Fibroblast of skin of right quadriceps (primary cell): Measurements from ENCODE around the gene TCEAL9.
A peak's percentile ranks its signal among the peaks of the same experiment; 100 is the strongest.
"Not testable (repeated sequence)": the region's sequence is repeated elsewhere in the genome, so short reads cannot be mapped to it uniquely, and the experiment has no call there.

Experiments used
- DNase-seq: peaks from one replicate; pipeline ENCODE4 v3.0.0-alpha.2; 2013

TCEAL9 gene

DNA sequence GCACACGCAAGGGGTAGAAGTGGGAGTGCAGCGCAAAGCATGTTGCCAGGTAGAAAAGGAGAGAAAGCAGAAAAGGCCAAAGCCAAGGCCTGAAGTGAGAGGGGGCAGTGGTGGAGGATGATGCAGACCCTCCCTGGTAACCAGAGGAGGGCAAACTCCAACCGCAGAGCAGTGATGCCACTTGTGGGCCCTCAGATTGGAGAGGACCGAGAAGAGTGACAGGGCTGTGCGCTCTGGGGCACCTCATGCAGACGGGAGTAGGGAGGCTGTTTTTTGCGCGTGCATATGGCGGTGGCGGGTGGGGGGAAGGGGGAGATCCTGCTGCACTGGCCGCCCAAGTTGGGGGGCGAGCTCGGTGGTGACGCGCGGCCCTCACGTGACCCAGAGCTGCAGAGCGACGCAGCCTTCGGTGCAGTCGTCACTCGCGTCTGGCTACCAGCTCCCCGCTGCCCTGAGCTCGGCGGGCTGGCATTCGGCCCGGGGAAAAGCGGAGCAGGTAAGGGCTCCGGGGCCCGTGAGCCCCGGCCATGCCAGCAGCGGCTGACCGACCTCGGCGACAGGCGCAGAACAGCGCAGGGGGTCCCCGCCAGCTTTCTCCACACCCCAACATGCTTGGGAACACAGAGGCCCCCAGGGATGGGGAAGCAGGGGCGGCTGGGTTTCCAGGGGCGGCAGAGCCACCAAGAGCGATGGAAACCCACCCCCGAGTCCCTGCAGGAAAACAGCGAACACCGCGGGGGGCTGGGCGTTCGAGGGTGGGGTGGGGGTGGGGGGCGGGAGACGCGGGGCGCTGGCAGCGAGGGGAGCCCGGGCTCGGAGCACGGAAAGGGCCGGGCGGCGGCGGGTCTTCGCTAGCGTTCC lies 20.0 kb downstream of the TCEAL9 start, which contains the start of gene BEX3:
TSS of gene BEX3 (plus strand) at position 421 of the 861 bp plus-strand sequence. CDS start 984 bp downstream, outside the sequence.
- DNase-seq = peak; percentile 63

GRCh38 chrX:103376979-103377324 lies 20.6 kb downstream of the TCEAL9 start:
- peak; percentile 57 for DNase-seq

DNA sequence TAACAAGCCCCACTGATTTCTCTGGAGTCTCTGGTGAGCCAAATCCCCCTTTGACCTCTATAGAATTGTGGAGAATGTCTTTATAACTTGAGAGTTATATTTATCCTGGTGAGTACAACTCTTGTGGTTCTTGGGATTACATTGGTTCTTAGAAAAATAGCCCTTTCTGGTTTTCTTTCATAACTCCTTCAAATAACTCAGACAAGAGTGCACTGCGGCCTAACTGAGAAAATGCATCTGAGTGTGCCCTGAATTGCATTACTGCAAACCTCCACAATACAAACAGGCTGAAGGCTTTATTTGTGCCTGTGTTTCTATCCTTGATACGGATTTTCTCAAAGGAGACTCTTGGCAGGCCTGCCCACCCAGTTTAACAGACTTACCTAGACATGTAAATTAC lies 22.7 kb downstream of the TCEAL9 start:
- DNase-seq = no peak

GRCh38 chrX:103382877-103383276 lies 26.6 kb downstream of the TCEAL9 start:
- DNase-seq = no peak

GRCh38 chrX:103384672-103385071 lies 28.4 kb downstream of the TCEAL9 start:
- no peak for DNase-seq

- DNase-seq = not testable (repeated sequence)
Measured at GRCh38 chrX:103385283-103385830, 29.1 kb downstream of the TCEAL9 start.

DNA sequence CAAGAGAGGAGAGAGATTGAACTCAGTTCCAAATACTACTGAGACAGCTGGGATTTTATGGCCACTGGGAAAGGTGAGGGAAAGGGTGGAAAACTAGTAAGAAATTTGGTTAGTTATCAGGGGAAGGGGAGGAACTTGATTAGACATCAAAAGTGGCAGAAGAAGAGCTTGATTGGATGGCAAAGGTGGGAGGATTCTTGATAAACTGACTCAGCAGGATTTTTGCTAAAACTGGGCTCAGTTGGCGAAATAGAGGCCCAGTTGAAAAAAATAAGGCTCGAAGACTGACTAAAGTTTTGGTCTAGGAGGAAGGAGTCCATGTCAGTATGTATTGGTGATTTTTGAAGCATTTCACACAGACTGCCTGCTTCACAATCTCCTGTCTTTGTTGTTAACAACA lies 30.0 kb downstream of the TCEAL9 start:
- no peak for DNase-seq

- peak; percentile 2 for DNase-seq
Measured at GRCh38 chrX:103393487-103393886, 37.2 kb downstream of the TCEAL9 start.

- DNase-seq = peak; percentile 62
Measured at GRCh38 chrX:103396186-103396585, 39.9 kb downstream of the TCEAL9 start.

DNA sequence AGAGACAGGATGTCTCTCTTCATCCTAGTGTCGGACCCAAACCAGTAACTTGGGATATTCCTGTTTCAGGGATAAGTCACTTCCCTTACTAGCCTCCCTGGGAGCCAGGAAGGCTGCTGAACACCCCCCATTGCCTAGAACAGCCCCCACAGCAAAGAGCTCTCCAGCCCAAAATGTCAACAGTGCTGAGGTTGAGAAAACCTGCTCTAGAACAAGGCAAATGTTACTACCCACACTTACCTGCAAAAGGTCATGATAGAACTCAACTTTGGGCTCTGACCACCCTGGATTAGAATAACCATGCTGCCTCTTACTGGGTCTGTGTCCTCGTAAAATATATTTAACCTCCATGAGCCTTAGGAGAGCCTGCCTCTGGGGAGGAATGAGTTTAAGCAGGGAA lies 40.4 kb downstream of the TCEAL9 start:
- no peak for DNase-seq

- no peak for DNase-seq
Measured at GRCh38 chrX:103397707-103398106, 41.4 kb downstream of the TCEAL9 start.

- peak; percentile 83 for DNase-seq
Measured at GRCh38 chrX:103398421-103398864, 42.1 kb downstream of the TCEAL9 start.

DNA sequence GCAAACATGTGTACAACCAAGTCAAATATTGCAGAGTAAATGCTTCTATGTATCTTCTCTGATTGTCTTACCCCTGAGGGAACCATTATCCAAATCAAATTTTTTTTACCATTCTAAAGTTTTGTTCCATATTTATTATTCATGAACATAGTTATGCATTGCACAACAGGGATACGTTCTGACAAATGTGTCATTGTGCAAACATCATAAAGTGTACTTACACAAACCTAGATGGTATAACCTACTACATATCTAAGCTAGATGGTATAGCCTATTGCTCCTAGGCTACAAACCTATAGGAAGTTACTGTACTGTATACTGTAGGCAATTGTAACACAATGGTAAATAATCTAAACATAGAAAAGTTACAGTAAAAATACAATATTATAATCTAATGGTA lies 43.4 kb downstream of the TCEAL9 start:
- DNase-seq = peak; percentile 4

DNA sequence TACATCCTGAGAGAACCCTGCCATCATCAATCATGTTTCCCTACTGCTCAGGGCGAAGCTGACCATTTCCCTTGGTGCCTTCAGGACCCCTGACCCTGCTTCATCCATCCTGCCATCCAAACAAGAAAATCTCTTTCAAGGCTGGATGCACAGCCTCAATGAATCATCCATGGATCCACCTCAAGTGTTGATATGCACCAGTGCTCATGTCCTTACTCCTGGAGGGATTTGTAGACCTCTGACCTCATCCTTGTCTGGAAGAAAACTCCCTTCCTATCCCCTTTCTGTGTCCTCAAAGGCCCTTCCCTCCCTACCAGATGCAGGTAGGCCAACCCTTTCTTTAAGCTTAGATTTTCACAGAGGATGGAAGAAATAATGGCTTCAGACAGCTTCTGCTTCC lies 44.6 kb downstream of the TCEAL9 start:
- DNase-seq = no peak

DNA sequence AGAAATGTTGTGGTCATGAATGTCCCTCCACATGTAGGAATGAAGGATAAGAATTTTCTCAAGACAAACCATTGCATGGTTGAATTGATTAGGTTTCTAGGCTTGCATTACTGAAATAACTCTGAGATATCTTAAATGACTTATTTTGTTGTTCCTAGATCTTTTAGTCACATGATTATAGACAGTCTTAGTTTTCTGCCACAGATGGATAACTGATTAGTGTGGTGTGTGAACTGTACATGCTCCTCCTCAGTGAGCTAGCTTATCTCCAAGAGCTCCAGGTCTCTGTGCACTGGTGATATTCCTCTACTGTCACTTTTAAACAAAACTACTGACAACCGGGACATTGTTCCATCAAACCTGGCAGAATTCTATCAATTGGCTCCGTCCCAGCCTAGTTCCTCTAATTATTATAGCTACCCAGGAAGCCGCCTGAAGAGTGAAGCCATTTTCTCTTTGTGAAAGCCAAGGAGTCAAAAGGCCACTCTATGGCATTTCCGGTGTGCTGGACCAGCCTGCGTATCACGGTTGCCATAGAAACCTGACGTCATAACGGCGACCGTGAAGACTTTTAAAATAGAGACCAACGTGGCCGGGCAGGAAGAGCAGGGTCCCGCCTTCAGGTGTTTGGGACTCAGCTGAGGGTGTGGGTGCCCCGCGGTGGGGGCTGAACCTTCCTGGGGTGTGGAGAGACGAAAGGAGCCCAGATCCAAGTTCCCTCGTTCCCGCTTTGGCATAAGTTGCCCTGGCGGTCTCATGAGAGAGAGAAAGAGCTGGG lies 48.1 kb downstream of the TCEAL9 start:
- DNase-seq = peak; percentile 77

DNA sequence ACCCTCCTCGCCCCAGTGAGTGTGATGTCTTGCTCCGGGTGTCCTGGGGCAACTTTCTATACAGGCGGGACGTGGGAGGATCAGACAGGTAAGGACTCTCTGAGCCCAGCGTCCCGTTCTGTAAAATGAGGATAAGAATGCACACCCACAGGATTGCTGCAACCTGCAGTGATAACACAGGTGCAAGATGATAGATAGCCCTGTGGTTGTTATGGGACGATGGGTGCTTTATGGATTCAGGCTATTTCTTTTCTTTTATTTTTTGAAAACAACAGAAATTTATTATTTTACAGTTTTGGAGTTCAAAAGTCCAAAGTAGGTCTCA lies 48.7 kb downstream of the TCEAL9 start:
- no peak for DNase-seq

DNA sequence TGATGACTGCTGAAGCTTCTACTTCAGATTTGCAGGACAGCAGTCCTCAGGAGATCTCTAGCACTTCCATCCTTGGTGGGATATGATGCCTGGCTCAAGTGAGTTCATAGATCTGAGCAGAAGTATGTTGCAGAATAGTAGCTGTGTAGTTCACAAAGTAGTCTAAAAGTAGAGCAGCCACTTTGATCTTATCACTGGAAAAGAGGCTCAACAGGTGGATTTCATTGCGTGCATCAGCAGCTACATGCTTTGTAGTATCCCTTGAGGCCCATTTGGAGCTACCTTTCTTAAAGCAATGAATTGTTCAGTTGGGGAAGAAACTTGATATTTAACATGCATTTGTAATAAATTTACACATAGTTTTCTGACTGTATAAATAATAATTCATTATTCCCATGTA lies 50.0 kb downstream of the TCEAL9 start:
- DNase-seq = no peak

DNA sequence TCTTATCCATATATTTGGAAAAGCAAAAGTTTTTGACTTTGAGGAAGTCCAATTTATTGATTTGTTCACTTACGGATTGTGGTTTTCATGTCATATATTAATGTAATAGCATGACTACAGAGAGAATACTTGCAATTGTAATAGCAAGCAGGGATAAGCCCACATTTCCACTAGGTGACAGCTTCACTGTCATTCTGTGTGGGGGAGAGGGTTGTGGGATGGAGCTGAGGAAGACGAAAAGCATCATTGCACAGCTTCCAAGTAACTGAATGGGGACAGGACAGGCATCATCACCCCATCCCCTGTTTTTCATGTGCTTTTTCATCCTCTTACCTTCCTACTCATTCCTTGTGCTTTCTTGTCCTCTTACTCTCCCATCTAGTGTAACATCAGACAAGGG lies 51.5 kb downstream of the TCEAL9 start:
- no peak for DNase-seq
